Erythroblast (primary cell): ENCODE results near the gene THSD1.

Experiments used
- GATA1 ChIP-seq: IDR thresholded peaks from 2 replicates; pipeline ENCODE4 v1.6.1; 2011; ENCODE audit warnings: low read depth, mild to moderate bottlenecking, control low read depth, low read length, moderate library complexity
- POLR2A ChIP-seq: IDR thresholded peaks from 2 replicates; pipeline ENCODE4 v1.6.1; 2011; ENCODE audit warnings: mild to moderate bottlenecking, low read length

GRCh38 chr13:52361225-52361624 is 44.7 kb downstream of the THSD1 start:
- no peak for TF ChIP-seq POLR2A
- TF ChIP-seq GATA1 = no peak
